Airway epithelial cell (primary cell): ENCODE data around the gene GDAP1L1. TPM values are rescaled to one million over a fixed set of nuclear protein-coding genes. Genes with fewer than 3 reads are reported as not detected.

Source experiments
- total RNA-seq: library from RNA; depleted of rRNA; stranded (reverse); fragments of >200 nt; gene quantifications from 2 replicates; pipeline ENCODE4 v1.2.3, GENCODE V29; 2015

GDAP1L1 gene
- total RNA-seq = not detected in 2 replicates

DNA sequence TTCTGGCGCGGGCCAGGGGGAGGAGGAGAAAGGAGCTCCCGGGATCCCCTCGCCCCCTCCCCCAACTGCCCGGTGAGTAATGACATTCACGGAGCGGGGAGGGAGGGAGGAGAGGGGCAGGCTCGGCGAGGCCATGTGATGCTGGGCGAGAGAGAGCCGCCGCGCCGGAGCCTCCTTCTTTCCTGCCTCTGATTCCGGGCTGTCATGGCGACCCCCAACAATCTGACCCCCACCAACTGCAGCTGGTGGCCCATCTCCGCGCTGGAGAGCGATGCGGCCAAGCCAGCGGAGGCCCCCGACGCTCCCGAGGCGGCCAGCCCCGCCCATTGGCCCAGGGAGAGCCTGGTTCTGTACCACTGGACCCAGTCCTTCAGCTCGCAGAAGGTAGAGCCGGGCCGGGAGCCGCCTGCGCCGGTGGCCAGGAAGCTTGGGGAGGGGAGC lies at the start of gene GDAP1L1:
GDAP1L1 (plus strand) TSS at position 178 of the 441 bp plus-strand sequence; CDS start at position 205, 27 bp downstream.

DNA sequence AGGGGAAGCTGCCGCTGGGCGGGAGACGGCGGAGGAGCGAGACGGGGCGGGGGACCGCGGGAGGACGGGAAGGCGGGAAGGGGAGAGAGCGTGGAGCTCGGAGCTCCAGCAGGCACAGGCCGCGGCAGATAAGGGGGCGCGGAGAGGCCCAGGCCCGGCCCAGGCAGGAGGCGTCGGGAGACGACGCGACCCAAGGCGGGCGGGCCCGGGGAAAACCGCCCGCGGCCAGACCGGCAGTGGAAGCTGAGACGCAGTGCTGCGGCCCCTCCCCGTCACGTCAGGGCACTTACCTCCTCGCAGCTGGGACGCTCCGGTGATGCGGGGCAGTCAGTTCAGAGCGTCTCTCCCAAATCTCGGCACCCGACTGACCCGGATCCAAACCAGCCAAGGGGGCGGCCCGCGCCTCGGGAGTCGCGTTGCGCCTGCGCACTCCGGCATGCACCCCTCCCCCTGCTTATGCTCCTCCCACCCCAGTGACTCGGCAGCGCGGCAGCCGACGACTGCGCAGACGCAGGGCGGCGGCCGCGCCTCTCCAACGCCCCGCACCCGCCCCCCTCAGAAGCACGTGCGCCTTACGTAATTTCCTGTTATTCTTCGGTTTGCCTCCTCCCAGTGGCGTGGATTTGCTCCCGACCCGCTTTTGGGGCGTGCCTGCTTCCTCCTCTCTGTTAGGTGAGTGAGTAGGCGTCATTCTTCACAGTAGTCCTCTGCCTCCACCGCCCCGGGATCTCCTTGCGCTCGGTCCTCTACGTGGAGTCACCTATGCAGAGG lies 36.5 kb upstream of the GDAP1L1 start, which contains the start of gene OSER1:
OSER1 (minus strand) TSS at position 366 of the 771 bp plus-strand sequence. CDS start 3,814 bp downstream, outside the sequence.

DNA sequence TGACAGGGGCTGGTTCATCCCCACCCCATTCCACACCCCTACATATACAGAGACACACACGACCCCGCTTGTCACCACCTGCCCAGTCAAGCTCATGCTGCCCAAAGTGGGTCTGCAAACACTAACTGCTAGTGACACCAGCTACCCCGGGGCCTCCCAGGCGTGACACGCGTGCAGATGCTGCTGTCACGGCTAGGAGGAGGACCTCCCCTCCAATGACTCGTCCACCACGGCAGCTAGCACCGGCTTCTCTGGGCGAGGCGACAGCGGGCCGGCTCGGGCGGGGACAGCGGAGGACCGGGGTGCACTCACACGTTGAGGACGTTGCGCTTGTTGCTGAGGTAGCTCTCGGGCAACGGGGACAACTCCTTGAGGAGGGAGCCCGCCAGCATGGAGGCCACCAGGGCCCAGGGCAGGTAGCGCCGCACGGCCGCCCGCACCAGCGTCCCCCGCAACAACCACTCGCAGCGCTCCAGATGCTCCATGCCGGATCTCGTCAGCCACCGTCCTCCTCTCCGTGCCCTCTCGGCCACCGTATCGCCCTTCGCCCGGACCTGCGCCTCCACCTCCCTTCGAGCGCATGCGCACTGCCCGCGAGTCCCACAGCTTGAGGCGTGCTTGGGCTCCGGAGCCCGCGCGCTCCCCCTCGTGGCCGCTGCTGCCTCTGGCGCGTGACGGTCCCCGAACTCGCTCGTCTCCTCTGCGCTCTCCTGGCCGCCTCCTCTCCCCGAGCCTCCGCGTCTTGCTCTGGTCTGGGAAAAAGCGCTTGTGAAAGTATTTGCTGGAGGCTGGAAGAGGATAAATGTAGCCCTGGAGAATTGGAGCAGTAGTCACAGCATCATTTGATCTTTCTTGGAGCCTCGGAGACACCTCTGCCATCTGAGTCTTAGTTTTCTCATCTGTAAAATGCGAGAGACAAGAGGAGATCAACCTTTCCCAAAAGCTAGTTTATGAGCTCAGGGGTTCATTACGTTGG lies 63.8 kb downstream of the GDAP1L1 start, which contains the start of gene FITM2:
FITM2 (minus strand) TSS at position 539 of the 976 bp plus-strand sequence; CDS start at position 485, 54 bp downstream.

Other genes with a start within 250 kb of the GDAP1L1 start
- gene JPH2, start 60.1 kb upstream of the GDAP1L1 start, total RNA-seq = 0.14 and 0.19 TPM in 2 replicates
- 16.8 and 21.4 TPM in 2 replicates for gene OSER1, start 36.5 kb upstream of the GDAP1L1 start, total RNA-seq
- gene FITM2, start 63.9 kb downstream of the GDAP1L1 start, total RNA-seq = 3.2 and 3.5 TPM in 2 replicates
- not detected in 2 replicates for gene R3HDML, start 89.7 kb downstream of the GDAP1L1 start, total RNA-seq
- not detected in 2 replicates for gene HNF4A, start 108.4 kb downstream of the GDAP1L1 start, total RNA-seq
- gene TTPAL, start 228.6 kb downstream of the GDAP1L1 start, total RNA-seq = 12.4 and 22.6 TPM in 2 replicates